ENCODE data around the gene HS3ST4.
"Not testable (repeated sequence)": the region's sequence is repeated elsewhere in the genome, so short reads cannot be mapped to it uniquely, and the experiment has no call there.

The HS3ST4 gene

GRCh38 chr16:26098206-26098605, 406.4 kb downstream of the HS3ST4 start:
- DNase-seq (ENCODE audit: low read depth in 2 of 2), result not testable (repeated sequence)

DNA sequence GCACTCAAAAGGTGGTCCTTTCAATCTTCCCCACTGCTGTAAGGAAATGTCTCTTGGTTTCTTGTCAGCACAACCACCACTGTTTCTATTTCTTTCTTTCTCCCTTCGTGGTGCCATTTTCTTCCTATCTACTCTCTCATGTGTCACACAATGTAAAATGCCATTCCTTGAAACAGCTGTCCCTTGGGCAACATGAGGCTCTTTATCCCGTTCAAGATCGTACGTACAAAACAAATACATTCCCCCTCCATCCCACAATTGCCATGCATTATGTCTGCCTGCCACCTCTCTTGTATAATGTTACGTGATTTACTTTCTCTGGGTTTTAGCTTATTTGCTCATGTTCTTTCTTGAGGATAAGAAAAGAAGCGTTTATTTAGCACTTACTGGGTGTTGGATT, 410.6 kb downstream of the HS3ST4 start:
- no peak for DNase-seq (ENCODE audit: low read depth in 2 of 2)

DNA sequence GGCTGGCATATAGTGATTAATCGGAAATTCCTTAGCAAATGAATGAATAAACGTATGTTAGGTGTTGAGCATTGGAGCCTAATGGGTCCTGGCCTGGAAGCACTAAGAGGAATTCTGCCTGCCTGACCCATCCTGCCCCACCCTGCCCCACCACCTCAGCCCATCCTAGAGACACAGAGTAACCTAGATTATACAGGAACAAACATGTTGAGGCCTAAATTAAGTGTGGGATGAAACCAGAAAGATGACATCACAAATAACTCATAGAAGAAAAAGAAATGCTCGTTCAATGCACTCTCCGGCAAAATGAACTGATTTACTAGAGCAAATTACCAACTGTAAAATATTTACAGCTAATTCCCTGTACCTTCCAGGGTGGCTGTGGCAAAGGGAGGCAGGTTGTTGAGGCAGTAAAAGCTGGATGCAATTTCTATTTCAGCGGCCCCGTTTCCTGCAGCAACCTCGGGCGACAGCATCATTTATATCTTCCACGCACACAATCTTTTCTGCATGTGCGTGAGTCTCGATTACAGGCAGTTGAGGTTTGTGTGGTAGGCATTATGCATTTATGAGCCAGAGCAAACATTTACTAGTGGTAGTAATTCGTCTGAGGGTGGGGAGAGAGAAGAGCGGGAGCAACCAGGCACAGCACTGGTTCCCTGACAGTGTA, 417.2 kb downstream of the HS3ST4 start:
- DNase-seq (ENCODE audit: low read depth in 2 of 2), result no peak

GRCh38 chr16:26111900-26112299, 420.1 kb downstream of the HS3ST4 start:
- DNase-seq (ENCODE audit: low read depth in 2 of 2), result no peak

DNA sequence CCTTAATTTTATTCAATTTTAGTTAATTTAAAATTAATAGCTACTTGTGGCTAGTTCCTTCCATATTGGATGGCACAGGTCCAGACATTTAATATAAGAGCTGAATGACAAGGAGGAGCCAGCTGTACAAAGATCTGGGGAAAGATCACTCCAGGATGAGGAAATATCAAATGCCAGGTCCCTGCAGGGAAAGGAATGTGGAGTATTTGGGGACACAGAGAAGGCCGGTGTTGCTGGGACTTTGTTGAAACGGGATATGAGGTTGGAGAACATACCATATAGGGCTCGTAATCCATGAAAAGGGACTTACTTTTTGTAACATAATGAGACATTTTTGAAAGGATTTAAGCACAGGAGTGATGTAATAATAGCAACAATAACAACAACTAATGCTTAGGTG, 426.8 kb downstream of the HS3ST4 start:
- no peak for DNase-seq (ENCODE audit: low read depth in 2 of 2)

- no peak for DNase-seq (ENCODE audit: low read depth in 2 of 2)
Observed at GRCh38 chr16:26120729-26121128, 429.0 kb downstream of the HS3ST4 start.

- no peak for DNase-seq (ENCODE audit: low read depth in 2 of 2)
Observed at GRCh38 chr16:26128296-26128695, 436.5 kb downstream of the HS3ST4 start.

GRCh38 chr16:26129997-26130396, 438.2 kb downstream of the HS3ST4 start:
- no peak for DNase-seq (ENCODE audit: low read depth in 2 of 2)

- DNase-seq (ENCODE audit: low read depth in 2 of 2), result no peak
Observed at GRCh38 chr16:26133416-26134093, 441.8 kb downstream of the HS3ST4 start.

GRCh38 chr16:26134588-26134987, 442.8 kb downstream of the HS3ST4 start:
- no peak for DNase-seq (ENCODE audit: low read depth in 2 of 2)

DNA sequence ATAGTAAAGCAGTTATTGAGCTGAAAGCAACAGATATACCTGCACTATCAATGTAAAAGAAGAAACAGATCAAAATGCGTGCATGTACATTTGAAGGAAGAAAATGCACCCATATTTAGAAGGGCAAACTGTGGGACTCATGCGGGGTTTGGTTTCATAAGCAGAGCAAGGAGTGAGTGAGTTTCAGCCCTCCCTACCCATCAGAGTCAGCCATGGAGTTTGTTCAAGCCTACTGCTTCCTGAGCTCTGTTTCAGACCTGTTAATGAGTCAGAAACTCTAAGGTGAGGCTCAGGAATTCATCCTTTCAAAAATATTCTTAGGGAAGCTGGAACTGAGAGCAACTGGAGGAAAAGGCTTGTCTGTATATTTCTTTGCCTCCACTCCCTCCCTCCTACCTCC, 446.2 kb downstream of the HS3ST4 start:
- DNase-seq (ENCODE audit: low read depth in 2 of 2), result no peak

GRCh38 chr16:26139091-26139490, 447.3 kb downstream of the HS3ST4 start:
- DNase-seq (ENCODE audit: low read depth in 2 of 2), result no peak

DNA sequence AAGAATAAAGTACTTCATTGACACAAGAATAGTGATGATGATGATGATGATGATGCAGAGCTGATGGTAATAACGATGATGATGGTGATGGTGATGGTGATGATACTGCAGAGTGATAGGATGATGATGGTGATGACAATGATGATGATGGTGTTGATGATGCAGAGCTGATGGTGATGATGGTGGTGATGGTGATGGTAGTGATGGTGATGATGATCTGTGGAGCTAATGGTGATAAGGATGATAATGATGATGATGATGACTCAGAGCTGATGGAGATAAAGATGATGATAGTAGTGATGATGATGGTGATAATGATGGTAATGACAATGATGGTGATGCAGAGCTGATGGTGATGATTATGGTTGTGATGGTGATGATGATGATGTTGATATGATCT, 448.1 kb downstream of the HS3ST4 start:
- no peak for DNase-seq (ENCODE audit: low read depth in 2 of 2)

GRCh38 chr16:26149364-26150190, 457.8 kb downstream of the HS3ST4 start:
- no peak for DNase-seq (ENCODE audit: low read depth in 2 of 2)

- no peak for DNase-seq (ENCODE audit: low read depth in 2 of 2)
Observed at GRCh38 chr16:26155221-26155620, 463.5 kb downstream of the HS3ST4 start.

- DNase-seq (ENCODE audit: low read depth in 2 of 2), result no peak
Observed at GRCh38 chr16:26157319-26157718, 465.6 kb downstream of the HS3ST4 start.

- DNase-seq (ENCODE audit: low read depth in 2 of 2), result no peak
Observed at GRCh38 chr16:26158142-26158759, 466.5 kb downstream of the HS3ST4 start.

GRCh38 chr16:26161461-26162180, 469.9 kb downstream of the HS3ST4 start:
- DNase-seq (ENCODE audit: low read depth in 2 of 2), result no peak

DNA sequence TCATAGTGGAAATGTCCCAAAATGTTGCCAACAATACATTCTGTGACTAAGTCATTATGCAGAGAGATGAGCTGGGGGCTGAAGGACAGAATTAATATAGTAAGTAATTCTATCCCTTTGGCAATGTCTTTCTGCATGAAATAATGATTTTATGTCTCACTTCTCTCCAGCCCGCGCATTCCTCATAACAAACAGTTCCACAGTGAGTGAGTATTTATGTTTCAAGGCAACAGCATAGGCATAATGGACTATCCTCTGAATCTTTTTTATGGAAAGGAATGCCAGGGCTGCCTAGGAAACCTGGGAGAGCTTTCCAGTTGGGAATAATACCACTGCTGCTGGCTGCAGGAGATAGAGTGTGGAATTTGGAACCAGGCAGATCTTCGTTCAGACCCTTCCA, 477.7 kb downstream of the HS3ST4 start:
- no peak for DNase-seq (ENCODE audit: low read depth in 2 of 2)

- no peak for DNase-seq (ENCODE audit: low read depth in 2 of 2)
Observed at GRCh38 chr16:26175944-26176343, 484.2 kb downstream of the HS3ST4 start.

- no peak for DNase-seq (ENCODE audit: low read depth in 2 of 2)
Observed at GRCh38 chr16:26177438-26177837, 485.7 kb downstream of the HS3ST4 start.

- no peak for DNase-seq (ENCODE audit: low read depth in 2 of 2)
Observed at GRCh38 chr16:26178298-26178697, 486.5 kb downstream of the HS3ST4 start.
